ENCODE measurements around the gene LRRC40.

Gene LRRC40

GRCh38 chr1:70109241-70109640, 96.1 kb downstream of the LRRC40 start:
- DNase-seq = no peak

DNA sequence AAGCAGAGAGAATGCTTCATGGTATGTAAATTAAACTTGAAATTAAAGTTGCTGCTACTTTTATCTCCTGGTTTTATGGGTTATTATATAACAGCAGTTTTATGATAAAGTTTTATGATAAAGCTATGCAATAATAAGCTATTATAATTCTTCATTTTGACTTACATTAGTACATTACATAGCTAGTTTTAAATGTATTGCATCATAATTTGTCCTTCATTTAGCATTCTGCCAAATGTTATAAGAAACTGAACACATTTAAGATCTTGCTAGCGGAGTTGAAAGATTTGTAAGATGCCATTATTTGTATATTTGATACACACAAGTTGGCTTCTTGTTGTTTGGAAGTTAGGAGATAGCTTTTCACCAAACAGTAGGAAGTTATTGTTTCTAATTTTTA, 101.6 kb downstream of the LRRC40 start:
- no peak for DNase-seq

GRCh38 chr1:70101774-70102173, 103.6 kb downstream of the LRRC40 start:
- no peak for DNase-seq

DNA sequence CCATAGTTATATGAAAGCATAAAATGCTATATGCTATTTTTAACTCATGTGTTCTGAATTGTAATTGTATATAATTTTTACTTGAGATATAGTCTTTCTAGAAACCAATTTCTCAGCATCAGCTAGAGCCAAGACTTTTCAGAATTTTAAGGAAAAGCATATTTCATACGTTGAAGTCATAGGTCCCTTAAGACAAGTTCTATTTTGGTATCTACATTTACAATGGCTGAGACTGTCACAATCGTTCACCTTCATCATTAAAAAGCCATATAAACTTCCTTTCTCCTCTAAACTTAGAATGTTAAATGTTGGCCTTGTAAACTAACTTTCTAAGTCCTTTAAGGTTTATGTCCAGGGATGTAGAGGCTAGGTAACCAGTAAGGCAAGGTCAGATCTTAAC, 104.1 kb downstream of the LRRC40 start:
- no peak for DNase-seq
